Myocyte (in vitro differentiated cells): ENCODE measurements around the gene CCNA2. TPM values are rescaled to one million over a fixed set of nuclear protein-coding genes. Genes with fewer than 3 reads are reported as not detected.

Experiments
- DNase-seq: peaks from one replicate; pipeline ENCODE4 v3.0.0-alpha.2; 2012; ENCODE audit warnings: low read depth
- total RNA-seq: library from RNA; depleted of rRNA; stranded (reverse); fragments of >200 nt; gene quantifications from 2 replicates; pipeline ENCODE4 v1.2.3, GENCODE V29; 2014

The CCNA2 gene
- total RNA-seq, 1 donor from 2014 or later: 1.3 TPM

GRCh38 chr4:121776610-121777401, 46.9 kb downstream of the CCNA2 start:
- no peak for DNase-seq

DNA sequence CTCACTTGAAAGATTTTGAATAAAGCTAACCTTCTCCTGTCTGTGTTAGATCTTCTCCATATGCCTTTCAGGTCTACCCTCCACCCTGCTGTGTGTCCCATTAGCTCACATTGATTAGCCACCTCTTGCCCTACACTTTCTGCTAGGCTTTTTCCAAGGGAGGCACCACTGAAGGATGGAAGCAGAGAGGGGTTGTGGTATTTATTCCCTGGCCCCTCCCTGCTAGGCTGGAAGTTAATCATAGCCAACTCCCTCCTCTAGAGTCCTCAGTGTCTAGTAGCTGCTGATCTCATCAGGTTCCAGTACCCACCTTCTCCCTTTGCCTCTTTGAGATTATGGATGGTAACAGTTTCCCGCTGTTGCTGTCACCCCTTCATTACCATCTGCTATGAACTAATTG, 49.8 kb downstream of the CCNA2 start:
- DNase-seq: no peak

DNA sequence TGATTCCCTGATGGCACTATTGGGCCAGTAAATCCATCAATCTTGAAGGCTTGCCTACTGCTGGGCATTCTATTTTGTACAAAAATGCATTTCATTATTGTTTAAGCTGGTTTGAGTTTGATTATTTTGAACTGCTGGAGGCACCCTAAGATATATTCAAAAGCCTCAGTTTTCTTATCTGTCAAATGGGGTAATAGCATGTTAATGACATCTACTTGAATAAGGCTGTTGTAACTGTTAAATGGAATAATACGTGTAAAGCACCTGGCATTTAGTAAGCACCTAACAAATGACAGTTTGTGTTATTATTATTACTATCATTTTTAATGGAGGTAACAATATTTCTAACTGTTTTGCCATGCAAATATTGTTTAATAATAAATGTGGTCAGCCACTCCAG, 51.8 kb downstream of the CCNA2 start:
- DNase-seq: no peak

- no peak for DNase-seq
Measured at GRCh38 chr4:121769341-121769740, 54.3 kb downstream of the CCNA2 start.

- DNase-seq: no peak
Measured at GRCh38 chr4:121767166-121767565, 56.5 kb downstream of the CCNA2 start.

Other genes with a start within 250 kb of the CCNA2 start
- 444 and 546 TPM in 2 replicates for gene ANXA5, start 126.9 kb downstream of the CCNA2 start, total RNA-seq
- 0.36 and 0.99 TPM in 2 replicates for gene SMIM43, start 58.7 kb downstream of the CCNA2 start, total RNA-seq
- 29.7 and 33.8 TPM in 2 replicates for gene EXOSC9, start 22.6 kb downstream of the CCNA2 start, total RNA-seq
- gene BBS7, start 46.6 kb upstream of the CCNA2 start, total RNA-seq: 18.5 and 19.8 TPM in 2 replicates
- 0.21 TPM in 1 of 2 replicates, not detected in the other for gene TRPC3, start 128.2 kb upstream of the CCNA2 start, total RNA-seq